NCI-H146 treated with DMSO at 0.1 percent for 48 hours (cell line): Measurements from ENCODE around the gene DGKB.

ENCODE experiments used
- DNase-seq: peaks from one replicate; lab custom pipeline; 2025; ENCODE audit not compliant: unreplicated experiment; lab: John Stamatoyannopoulos, UW

Gene DGKB

GRCh38 chr7:14761510-14762296 lies 140.8 kb downstream of the DGKB start:
- DNase-seq = peak; percentile 97

DNA sequence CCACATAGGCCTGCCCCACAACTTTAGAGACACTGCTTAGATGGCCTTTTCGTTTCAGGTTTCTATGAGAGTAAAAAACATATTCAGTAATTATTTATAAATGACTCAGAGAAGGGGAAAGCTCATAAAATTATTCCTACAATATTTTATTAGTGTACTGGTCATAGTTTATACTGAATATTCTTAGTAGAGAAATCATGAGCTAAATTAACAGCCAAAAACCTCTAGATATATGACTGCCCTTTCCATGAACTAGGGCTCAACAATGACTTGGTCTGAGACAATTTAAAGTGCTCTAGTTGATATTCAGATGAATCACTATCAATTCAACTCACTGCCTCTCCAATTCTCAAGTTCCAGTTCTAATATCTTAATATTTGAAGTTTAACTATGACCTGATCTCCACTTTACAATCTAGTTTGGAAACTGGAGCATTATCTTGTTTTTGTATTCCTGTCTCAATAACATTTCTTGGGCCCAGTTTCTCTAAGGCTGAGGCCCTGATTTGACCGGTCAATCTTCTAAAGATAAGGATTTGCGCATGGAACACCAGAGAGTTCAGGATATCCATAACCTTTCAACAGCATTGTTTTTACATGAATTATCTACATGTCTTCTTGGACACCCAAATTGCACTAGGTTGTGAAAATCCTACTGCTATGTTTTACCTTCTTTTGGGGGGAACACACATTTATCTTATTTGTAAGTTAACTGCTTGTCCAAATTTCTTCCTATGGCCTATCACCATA lies 141.6 kb downstream of the DGKB start:
- no peak for DNase-seq

DNA sequence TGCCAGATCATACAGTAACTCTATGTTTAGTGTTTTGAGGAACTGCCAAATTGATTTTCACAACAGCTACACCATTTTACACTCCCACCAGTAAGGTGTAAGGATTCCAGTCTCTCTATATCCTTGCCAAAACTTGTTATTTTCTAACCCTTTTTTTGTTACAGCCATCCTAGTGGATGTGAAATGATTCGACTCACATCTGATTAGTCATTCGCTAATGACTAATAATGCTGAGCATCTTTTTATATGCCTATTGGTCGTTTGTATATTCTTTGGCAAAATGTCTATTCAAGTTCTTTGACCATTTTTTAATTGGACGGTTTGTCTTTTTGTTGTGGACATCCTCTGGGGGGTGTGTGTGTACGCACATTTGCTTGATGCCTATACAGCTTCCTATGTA lies 142.8 kb downstream of the DGKB start:
- no peak for DNase-seq

- peak; percentile 34 for DNase-seq
Measured at GRCh38 chr7:14754631-14755030, 147.9 kb downstream of the DGKB start.

DNA sequence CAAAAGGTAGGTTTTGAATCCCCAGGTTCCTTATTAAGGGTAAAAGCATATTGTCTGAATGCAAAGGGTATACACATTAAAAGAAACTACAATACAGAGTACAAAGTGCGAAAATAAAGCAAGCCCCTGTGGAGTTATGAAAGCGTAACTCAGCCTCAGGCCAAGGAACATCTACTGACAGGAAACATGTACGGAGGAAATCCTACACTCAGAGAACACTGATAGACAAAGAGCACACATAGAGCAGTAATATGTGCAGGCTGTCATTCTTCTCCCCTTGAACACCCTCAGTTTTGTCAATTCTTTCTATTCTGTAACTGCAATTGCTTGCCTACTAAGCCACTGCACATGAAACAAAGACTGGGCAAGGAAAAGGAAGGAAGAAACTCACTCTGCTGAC lies 150.2 kb downstream of the DGKB start:
- peak; percentile 81 for DNase-seq

- DNase-seq = peak; percentile 10
Measured at GRCh38 chr7:14751461-14751860, 151.1 kb downstream of the DGKB start.

DNA sequence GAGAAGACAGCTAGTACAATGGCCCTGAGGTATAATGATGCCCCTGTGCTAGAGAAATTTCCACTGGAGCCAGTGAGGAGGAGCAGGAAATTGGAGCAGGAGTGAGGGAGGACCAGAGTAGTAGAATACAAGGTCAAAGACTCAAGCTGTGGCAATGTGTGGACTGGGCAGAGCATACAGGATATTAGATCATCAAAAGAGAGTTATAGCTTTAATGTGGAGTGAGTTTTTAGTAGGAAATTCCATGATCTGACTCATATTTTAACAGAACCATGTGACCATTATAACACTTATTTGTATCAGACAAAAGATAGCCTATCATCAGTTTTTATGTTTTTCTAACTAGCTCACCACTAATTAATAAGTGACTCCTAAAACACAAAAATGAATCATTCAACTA lies 154.1 kb downstream of the DGKB start:
- DNase-seq = no peak

GRCh38 chr7:14747701-14748100 lies 154.8 kb downstream of the DGKB start:
- DNase-seq = no peak

DNA sequence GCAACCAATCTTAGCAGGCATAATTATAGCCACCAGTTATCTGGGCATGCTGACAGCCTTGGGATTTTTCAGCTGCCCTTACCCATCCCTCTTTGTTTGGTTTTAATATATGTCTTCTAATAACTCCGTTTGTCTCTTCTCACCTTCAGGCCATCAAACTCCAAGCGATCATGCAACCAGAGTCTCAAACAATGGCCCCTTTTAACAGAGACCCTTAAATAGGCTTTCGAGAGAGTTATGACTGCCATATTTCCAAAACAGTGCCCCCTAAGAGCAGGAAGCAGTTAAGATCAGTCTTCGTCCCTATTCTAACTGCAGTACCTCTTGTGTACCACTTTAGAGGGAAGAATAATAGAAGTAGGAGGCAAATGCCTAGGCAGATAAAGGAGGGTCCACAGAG lies 157.5 kb downstream of the DGKB start:
- no peak for DNase-seq

- DNase-seq = no peak
Measured at GRCh38 chr7:14740606-14741005, 161.9 kb downstream of the DGKB start.

- DNase-seq = no peak
Measured at GRCh38 chr7:14739841-14740185, 162.7 kb downstream of the DGKB start.

- DNase-seq = no peak
Measured at GRCh38 chr7:14739168-14739840, 163.2 kb downstream of the DGKB start.

- DNase-seq = no peak
Measured at GRCh38 chr7:14738086-14738485, 164.5 kb downstream of the DGKB start.

DNA sequence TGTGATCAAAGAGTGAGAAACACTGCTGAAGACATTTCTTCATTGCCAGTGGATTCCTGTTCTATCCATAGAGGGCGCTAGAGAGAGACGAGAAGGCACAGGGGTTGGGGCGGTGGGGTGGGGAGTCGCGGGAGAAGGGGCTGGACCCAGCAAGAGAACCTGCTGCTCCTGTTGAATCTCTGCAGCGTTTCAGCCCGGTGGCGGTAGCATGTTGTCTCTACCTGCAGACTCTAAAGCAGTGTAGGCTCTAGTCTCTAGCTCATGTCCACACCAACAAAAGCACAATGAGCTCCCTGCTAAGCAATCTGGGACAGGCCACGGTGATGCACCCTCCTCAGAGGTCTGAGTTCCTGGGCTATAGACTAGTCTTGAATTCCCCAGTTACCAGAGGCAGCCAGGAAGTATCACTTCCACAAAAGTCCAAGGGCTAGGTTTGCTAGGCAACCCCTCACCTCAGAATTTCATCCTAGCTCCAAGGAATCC lies 167.7 kb downstream of the DGKB start:
- no peak for DNase-seq

DNA sequence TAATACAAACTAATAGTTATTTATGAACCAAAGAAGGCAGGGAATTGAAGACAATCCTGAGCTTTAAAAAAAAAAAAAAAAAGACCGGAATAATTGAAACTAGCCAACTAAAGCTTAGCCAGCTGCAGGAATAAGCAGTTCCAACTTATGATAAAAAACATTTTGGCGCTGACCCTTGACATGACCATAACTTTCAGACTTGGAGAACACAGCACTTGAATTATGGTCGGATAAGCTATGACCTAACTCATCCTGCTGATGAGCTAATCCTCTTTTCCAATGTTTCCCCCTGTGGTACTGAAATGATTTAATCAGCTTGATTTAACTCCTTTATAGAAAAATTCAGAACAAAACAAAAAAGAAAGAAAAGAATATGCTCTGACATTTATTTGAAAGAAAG lies 181.8 kb downstream of the DGKB start:
- no peak for DNase-seq

GRCh38 chr7:14717816-14718215 lies 184.7 kb downstream of the DGKB start:
- peak; percentile 66 for DNase-seq

DNA sequence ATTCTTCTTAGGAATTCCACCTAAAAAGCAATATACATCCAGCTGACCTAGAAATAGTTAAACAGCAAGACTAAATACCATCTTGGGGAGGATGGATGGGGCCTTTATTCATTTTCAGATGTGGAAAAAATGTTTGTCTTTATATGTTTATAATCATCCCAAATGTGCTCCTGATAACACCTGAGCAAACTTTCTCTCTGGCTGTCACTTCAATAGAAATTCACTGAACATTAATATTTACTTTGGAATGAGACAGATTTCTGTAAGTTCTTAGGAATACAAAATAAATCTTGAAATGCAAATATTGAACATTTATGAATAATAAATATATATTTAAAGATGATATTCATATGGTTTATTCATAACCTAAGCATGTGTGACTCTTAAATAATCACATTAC lies 185.4 kb downstream of the DGKB start:
- DNase-seq = no peak

DNA sequence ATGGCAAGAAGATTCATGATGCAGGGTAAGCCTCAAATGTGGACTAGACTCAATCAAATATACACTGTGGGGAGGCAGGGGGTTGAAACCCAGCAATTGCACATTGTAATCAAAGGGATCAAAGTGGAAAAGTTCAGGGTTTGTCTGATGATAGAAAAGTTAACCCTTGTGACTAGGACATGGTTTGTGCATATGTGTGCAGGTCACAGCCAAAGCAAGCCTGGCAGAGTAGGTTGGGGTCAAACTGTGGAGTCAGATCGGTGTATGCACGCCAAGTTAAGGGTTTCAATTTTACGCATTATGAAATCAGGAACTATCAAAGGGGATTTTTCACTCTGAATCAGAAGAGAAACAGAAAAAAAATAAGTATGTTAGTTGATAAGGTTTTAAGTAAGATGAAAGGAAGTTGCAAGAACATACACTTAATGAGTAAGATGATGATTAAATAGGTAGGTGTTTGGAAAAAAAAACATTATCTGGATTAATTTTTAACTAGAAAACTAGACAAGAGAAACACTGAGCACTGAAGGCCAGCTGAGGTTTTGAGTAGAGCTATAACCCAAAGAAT lies 188.3 kb downstream of the DGKB start:
- DNase-seq = no peak

DNA sequence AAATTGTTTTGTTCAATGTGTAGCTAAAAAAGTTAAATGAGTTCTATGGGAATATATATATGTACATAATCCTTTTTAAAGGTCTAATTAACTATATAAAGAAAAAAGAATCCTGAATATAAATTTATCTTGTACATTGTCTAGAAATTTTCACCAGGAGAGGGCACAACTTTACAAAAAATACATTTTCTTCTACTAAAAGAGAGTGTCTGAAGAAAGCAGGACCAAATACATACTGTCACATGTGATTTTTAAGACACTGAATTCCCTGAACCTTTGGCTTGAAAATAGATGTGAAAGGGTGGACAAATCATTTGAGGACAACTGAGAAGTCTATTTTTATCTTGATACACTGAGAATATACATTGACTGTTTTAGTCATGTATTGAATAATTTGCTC lies 204.3 kb downstream of the DGKB start:
- no peak for DNase-seq

GRCh38 chr7:14697684-14698083 lies 204.9 kb downstream of the DGKB start:
- DNase-seq = no peak

- peak; percentile 15 for DNase-seq
Measured at GRCh38 chr7:14691597-14692203, 210.9 kb downstream of the DGKB start.
